ENCODE results near the gene WIPI1.
"Not testable (repeated sequence)": the region's sequence is repeated elsewhere in the genome, so short reads cannot be mapped to it uniquely, and the experiment has no call there.

WIPI1 gene

DNA sequence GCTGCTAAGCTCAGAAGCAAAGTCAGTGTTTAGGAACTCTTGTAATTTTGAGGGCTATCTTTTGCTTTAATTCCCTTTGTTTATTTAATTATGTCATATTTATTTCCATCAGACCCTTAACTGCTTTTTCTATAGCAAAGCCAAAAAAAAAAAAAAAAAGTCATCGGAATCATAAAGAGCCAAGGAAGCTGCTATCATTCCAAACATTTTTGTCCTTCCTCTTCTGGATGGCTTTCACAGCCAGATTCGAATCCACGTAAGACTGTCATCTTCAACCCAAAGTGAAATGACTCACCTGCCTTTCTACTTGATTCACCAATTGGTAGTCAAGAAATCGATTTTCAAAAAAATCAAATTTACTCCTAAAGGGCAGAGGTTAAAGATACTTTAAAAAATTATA is 38.4 kb downstream of the WIPI1 start:
- no peak for DNase-seq

DNA sequence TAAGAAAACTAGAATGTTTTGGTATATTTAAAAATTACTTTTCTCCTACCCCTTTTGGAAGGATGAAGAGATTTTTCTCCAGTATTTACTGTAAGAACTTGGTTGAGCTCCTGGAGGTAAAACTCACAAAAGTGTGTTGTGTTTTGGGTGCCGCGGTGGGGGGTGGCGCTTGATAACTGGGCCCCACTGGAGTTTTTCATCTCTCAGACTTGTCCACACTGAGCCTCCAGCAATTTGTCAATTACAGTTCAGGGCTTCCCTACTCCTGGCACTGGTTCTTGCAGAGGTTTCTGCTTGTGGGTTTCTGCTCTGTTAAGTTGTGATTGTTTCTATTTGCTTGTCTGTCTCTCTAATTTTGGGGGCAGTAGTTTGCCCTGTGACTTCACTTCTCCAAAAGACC is 40.0 kb downstream of the WIPI1 start:
- no peak for DNase-seq

DNA sequence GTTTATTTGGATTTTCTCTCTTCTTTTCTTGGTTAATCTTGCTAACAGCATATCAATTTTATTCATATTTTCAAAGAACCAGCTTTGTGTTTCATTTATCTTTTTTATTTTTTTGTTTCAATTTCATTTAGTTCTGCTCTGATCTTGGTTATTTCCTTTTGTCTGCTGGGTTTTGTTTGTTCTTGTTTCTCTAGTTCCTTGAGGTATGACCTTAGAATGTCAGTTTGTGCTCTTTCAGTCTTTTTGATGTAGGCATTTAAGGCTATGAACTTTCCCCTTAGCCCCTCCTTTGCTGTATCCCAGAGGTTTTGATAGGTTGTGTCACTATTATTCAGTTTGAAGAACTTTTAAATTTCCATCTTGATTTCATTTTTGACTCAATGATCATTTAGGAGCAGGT is 42.4 kb downstream of the WIPI1 start:
- DNase-seq: not testable (repeated sequence)

DNA sequence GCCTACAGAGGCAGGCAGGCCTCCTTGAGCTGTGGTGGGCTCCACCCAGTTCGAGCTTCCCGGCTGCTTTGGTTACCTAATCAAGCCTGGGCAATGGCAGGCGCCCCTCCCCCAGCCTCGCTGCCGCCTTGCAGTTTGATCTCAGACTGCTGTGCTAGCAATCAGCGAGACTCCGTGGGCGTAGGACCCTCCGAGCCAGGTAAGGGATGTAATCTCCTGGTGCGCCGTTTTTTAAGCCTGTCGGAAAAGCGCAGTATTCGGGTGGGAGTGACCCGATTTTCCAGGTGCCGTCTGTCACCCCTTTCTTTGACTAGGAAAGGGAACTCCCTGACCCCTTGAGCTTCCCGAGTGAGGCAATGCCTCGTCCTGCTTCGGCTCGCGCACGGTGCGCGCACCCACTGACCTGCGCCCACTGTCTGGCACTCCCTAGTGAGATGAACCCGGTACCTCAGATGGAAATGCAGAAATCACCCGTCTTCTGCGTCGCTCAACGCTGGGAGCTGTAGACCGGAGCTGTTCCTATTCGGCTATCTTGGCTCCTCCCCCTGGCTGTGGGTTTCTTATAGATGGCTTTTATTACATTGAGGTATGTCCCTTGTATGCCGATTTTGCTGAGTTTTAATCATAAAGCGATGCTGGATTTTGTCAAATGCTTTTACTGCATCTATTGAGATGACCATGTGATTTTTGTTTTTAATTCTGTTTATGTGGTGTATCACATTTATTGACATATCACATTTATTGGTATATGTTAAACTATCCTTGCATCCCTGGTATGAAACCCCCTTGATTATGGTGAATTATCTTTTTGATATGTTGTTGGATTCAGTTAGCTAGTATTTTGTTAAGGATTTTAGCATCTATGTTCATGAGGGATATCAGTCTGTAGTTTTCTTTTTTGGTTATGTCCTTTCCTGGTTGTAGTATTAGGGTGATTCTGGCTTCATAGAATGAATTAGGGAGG is 43.4 kb downstream of the WIPI1 start:
- not testable (repeated sequence) for DNase-seq

DNA sequence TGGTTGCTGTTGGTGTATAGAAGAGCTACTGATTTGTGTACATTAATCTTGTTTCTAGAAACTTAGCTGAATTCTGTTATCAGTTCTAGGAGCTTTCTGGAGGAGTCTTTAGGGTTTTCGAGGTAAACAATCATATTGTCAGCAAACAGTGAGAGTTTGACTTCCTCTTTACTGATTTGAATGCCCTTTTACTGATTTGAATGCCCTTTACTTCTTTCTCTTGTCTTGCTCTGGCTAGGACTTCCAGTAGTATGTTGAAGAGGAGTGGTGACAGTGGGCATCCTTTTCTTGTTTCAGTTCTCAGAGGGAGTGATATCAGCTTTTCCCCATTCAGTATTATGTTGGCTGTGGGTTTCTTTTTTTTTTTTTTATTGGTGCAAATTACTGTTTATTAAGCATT is 49.6 kb downstream of the WIPI1 start:
- DNase-seq: not testable (repeated sequence)

DNA sequence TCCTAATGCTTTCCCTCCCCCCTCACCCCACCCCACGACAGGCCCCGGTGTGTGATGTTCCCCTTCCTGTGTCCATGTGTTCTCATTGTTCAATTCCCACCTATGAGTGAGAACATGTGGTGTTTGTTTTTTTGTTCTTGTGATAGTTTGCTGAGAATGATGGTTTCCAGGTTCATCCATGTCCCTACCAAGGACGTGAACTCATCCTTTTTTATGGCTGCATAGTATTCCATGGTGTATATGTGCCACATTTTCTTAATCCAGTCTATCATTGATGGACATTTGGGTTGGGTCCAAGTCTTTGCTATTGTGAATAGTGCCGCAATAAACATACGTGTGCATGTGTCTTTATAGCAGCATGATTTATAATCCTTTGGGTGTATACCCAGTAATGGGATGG is 53.5 kb downstream of the WIPI1 start:
- DNase-seq: not testable (repeated sequence)

DNA sequence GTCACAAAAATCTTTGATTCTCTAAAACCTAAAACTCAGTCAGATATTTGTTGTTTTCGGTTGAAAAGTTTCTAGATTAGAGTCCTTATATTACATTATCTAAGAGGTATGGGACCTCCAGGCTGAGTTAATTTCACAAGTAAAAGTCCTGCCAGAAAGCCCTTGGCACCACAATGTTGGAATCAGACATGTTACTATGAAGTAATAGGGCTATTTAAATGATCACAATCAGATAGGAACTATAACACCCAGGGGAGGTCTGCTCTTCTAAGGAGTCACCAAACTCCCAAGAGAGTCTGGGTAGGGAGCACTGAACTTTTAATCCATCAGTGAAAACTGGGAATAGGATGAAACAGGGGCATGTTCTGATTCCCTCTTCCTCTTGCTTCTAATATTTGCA is 54.2 kb downstream of the WIPI1 start:
- DNase-seq: no peak

DNA sequence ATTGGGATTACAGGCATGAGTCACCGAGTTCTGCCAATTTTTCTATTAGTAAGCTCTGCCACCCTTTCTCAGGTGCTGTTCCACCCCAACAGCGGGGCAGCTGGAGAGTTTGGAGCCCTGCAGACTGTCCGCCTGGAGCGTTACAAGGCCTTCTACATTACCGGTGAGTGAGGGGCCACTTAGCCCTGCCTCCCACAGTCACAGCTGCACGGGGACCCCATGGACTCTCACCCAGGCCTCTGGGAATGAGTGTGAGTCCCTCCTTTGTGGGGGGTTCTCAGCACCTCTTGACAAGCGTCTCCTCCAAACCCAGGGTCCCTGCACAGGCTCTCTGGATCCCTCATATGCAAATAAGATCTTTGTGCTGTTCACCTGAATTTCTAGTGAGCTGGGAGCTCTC is 56.0 kb downstream of the WIPI1 start:
- no peak for DNase-seq

DNA sequence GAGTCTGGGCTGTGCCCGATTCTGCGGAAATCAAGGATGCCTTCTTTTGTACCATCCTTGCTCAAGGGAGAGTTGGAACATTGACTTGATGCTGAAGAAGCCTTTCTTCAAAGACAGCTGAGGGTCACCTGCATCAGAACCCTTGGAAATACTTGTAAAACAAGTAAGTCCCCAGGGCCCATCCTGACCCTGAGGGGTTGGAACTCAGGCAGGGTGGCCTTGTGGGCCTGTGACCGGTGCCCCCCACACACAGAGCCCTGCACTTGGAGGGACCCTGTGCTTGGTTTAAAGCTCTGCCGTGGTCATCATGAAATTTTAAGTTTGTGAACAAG is 56.9 kb downstream of the WIPI1 start:
- peak in 3 of 58 donors; percentile 9 to 41 (median 32) for DNase-seq

DNA sequence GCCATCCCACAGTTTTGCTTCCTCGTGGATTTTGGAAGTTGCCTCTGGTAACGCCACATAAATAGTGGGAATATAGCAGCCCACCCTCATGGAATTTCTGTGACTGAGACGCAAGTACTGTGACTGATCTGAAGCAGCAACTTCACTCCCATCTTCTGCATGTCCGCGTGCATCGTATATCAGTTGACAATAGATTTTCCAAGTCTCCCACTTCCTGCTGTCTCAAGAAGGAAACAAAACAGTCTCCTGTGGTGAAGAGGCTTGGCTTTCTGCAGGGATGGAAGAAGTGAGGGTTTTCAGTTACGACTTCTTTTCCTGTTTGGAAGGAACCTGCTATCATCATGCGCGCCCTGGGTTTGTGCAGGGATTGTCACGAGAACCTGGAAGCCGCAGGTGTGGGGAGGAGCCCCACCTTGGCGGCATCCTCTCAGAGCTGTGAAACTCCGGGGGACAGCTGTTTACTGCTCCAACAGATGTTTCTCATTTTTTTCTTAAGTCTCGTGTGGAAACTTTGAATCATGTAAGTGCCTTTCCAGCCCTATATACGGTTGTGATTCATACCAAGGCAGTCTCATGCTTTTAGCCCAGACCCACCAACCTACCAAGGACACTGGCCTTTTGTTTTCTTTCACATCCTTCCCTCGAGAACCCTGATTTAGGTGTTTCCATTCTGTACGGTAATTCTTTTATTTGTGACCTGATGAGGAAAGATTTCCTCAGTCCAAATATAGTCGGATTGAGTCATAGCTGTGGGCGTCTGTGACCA is 57.5 kb downstream of the WIPI1 start:
- no peak for DNase-seq

DNA sequence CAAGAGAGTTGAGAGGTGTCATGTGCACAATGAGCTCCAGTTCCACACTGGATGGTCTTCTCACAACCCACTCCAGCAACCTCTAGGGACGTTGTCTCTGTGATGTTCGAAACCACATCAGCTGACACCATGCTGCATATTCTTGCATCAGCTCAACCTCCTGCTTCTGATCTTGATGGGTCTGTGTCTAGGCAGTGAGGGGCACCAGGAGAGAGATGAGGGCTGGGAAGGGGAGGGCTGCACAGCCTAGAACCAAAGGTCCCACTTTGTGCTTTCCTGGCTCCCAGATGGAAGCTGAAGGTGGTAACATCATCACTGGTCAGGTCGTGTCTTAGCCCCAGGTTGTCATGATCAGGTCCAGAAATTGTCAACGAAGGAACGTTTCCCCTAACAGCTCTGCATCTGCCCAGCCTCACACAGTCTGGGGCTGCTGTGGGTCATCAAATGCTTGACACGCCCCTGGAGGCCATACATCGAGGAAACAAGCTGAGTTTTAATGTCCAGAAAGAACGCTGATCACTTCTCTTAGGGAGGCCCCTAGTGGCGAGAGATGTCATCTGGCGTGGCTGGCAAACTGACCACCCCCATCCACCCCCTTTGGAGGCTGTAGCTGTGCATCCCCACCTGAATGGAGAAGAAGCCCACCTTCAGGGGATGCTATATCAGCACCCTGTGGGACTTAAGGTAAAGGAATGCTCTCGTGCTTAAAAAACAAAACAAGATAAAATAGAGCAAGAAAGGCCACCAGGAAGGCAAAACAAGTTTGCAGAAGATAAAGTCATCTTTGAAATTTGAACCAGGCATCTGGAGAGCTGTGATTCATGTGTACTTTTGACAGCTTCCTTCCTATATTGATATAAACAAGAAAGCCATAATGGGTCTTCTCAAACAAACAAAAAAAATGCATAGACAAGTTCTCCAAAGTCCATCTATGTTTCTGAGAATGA is 58.3 kb downstream of the WIPI1 start:
- DNase-seq: peak in 9 of 58 donors; percentile 1 to 31 (median 18)

DNA sequence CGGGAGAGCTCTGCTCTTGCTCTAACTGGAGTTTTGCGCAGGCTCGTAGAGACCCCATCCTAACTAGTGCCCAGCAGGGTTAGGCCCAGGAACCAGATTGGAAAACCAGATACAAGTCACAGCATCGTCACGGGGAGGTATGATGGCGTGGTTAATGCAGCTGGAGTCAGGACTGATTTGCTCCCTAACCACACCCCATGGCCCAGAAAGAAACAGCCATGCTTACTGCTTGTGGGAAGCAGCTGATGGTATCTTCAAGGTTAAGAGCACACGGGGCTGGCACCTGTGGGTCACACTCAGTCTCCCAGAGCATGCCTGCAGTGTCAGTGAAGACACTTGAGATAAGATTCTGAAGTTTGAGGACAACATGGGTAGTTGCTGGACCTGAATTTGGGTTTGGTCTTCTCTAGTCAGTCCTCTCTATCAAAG is 60.2 kb downstream of the WIPI1 start:
- no peak for DNase-seq

DNA sequence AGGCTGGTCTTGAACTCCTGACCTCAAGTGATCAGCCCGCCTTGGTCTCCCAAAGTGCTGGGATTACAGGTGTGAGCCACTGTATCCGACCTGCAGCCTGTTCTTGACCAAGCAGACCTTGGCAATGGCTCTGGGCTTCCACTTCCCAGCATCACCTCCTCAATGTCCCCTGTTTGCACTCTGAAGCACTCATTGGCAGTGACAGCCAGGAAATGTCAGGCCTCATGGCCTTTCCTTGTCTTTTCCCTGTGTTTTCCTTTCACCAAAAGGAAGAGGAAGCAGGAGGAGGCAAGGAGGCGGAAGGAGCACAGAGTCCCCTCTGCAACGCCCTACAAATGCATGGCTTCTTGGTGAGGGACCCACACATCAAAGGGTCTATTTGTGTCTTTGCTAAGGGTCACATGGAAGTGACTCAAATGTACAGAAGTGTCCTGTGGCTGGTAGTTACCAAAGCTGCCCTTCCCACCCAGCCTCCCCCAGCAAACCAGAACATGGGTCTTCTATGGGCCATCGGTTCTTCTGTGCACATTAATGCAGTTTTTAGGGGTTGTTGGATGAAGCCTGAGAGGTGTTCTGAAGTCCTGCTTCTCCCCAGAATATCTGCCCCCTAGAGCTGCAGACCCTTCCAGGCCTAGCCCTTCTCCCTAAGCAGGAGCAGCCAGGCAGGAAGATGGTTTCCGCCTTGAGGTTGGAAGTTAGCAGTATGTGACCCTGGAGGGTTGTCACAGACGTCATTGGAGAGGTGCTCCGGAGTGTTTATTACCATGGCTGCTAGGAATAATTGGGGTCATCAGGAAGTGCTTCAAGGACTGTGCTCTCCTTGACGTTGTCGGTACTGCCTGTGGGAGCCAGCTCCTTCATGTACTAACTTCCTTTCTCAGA is 60.8 kb downstream of the WIPI1 start:
- DNase-seq: no peak

DNA sequence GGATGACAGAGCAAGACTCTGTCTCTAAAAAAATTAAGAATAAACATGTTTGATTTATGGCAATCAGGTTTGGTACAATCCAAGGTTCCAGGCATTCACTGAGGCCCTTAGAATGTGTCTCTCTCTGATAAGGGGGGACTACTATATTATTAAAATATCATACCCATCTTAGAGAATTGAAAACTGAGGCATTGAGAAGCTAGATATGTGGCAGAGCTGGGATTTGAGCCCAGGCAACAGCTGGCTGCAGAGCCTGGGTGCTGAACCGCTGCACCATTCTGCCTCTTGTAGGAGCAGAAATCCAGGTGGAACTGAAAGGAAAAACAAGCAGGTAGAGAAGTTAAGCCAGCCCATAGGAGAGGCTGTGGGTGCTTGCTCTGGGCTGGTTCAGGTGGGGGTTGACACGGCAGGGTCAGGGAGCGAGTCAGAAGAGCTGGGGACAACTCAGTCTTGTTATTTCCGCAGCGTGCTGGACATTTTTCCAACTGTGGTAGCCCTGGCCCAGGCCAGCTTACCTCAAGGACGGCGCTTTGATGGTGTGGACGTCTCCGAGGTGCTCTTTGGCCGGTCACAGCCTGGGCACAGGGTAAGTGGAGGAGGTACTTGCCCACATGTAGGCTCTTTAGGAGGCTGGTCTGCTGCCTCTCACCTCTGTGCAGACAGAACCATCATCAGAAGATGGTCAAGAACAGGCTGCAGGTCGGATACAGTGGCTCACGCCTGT is 62.5 kb downstream of the WIPI1 start:
- no peak for DNase-seq

DNA sequence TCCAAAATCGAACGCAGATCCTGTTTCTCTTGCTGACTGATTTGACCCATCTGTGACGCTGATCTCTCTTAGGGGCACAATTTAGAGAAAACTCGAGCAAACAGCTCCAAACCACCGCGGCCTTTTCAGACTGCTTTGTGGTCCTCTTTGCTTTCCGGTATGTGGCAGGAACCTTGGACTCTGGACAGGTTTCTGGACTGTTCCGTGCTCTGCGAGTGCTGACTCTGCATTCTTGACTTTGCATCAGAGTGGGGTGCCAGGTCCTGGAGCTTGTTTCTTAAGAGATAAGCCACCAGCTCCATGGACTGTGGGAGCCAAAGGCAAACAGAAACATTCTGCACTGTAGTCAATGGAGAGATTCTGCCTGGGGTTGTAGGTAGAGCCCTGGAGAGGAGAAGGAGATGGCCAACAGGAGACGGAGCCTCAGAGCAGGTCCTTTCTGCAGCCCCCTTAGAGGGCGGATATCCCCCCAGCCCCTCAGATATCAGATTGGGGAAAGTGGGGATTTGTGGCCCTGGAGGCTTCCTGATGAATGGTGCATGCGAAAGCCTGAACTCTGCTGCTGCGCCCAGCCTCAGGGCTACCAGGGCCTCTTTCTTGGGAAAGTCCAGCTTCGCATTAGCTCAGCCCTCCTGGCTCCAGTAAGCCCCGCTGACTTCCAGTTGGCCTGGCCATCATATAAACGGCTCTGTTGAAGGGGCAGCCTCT is 65.6 kb downstream of the WIPI1 start:
- no peak for DNase-seq

DNA sequence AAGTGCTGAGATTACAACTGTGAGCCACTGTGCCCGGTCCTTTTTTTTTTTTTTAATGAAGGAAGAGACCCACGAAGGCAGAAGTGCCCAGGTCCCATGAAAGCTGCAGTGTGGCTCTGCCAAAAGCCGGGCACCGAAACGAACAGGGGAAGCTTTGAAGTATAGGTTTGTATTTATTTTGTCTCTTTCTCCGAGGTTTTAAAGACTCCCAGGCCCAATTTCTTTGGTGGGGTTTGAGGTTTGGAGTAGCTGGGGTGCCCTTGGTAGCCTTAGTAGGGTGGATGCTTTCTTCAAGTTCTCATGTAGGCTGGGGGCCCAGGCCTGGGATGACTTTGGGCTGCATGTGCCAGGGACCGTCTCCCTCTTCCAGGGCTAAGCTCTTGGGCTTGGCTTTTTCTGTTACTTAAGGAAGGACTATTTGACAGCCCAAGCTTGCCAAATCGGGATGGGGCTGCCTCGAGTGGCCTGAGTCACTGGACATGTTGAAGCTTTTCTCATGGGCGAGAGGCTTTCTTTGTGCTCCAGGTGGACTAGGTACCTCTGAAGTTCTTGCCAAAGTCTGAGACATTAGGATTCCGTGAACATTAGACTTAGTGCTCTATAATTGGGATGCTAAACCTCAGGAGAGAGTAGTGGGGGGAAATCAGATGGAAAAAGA is 66.3 kb downstream of the WIPI1 start:
- DNase-seq: no peak

DNA sequence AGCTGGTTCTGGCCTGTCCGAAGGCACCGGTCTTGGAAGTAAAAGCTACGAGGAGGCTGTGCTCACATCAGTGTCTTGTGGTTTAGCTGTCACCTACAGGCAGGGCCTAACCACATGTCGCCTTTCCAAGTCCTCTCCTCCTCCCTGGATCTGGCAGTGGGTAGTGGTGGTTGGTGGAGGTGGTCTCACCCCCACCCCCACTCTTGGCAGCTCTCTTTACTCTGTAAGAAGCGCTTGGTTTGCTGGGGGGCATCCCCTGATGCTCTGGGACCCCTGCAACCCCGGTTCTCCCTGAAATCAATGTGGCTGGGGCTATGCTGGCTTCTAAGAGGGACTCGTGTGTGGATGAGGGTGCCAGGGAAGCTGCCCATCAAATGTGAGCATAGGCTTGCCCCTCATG is 68.3 kb downstream of the WIPI1 start:
- DNase-seq: no peak

DNA sequence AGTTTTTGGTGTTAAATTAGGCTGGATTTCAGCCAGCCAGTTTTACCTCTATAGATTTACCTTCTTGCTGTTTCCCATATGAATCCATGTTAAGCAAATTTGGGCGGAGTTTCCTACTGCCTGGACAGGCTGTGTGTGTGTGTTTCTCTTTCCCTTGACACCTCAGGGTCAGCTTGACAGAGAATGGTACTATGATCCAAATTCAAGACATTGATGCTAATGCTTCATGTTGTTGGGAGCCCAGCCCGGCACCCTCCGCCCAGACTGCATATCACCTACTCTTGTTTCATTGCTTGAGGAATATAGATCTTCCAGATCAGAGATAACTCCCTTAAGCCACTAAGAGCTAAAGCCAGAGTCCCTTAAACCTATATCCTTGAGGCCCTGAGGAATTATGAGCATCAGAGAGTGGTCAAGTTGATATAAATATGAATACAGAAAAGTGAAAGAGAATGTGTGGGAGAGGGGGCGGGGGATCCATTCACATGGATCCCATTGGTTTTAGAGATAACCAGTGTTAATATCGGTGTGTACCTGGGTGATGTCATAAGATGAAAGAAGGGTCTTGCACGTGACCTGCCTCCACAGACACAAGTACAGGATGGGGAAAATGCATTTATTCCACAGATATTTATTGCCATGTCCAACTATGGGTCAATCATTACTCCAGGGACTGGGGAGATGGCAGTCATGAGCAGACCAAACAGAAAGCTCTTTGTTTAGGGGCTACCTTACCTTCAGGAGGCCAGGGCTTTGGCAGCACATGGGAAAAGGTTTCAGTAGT is 69.7 kb downstream of the WIPI1 start:
- no peak for DNase-seq
